Amniotic stem cell (primary cell): Measurements from ENCODE around the gene PREX1.

Experiments
- DNase-seq: peaks from one replicate; lab custom pipeline; 2025; lab: John Stamatoyannopoulos, UW

Gene PREX1

DNA sequence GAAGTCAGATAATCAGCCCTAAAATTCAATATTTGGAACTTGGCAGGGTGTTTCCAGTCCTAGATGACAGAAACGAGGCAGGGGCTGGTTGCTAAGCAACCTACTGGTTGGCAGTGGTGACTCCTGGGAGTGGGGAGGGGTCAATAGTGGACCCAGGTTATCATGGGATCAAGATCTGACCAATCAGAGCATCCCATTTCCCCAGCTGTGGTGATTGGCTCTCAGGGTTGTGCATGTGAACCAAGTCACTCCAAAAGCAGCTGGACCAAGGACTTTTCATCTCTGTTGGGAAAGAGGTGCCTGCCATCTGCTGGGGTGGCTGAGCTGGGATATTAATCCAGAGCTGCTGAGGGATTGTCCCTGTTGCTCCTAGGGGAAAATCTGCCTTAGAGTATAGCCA, 253.4 kb downstream of the PREX1 start:
- DNase-seq: no peak
